Right renal pelvis (tissue), 4 donors: ENCODE measurements around the gene KIF2A. TPM values are rescaled to one million over a fixed set of nuclear protein-coding genes. Genes with fewer than 3 reads are reported as not detected.
A peak's percentile ranks its signal among the peaks of the same experiment; 100 is the strongest.

Source experiments
- DNase-seq, 4 donors: peaks; one replicate each; pipeline ENCODE4 v3.0.0-alpha.2; 2013; ENCODE audit warnings: low read depth in 4 of 4, low spot score in 3 of 4, missing footprints in 1 of 4
- polyA plus RNA-seq, 4 donors: library from polyadenylated mRNA; unstranded; fragments of 120-200 nt; gene quantifications; one replicate each; pipeline ENCODE4 v1.2.1, GENCODE V29; 2013; ENCODE audit not compliant: insufficient read length in 4 of 4

KIF2A gene
- polyA plus RNA-seq, 4 donors: 46.5 to 59.7 (median 54.9) TPM

DNA sequence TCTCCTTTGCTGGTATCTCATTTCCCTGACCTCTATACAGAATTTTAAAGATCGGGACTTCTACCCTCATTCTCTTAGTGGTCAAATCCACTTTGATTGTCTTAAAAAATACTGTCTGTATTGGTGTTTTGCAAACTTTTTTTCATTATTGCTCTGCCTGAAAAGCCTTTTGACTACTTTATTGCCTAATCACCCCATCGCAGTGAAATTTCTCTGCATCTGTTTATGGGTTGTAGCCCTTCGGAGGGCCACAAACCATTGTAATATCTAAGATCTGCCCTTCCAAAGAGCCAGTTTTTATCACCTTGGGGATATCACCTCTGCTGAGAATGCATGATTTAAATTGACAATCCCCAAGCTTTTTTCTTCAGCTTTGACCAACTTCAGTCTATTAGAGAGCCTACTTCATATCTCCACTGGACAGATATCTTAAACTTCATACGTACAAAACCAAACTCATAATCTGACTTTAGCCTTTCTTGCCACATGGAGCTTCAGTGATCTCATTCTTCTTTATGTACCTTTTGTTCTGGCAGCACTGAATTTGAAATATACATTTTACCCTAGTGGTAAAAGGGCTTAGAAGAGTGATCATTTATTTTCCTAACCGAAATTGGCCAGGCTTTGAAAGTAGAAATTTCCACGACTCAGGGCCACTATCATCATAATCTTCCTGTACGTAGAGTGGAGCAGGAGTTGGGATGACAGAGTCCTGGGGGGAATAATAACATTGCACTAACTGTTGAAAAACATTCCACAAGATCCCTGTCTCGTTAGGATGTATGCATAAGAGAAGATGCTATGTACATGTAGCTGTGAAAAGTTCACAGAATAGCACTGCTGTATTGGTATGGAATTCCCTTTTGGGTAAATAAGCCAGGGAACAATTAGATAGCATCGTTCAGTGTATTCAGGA is 21.4 kb downstream of the KIF2A start:
- no peak for DNase-seq

GRCh38 chr5:62328772-62329491 is 22.9 kb downstream of the KIF2A start:
- no peak for DNase-seq

DNA sequence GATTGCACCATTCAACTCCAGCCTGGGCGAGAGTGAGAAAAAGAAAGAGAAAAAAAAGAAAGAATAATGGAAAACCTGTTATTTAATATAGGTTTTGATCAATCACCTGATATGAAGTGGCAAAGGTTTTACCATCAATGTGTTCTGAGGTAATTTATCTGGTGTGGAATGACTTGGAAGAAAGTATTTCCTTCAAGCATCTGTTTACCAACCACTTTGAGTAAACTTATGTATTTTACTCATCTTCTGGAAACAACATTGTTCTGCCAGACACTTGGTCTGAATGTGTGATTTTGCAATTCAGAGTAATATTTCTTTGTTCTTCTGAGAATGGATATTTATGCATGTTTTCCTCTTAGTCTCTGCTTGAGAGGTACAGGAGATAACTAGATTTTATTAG is 24.3 kb downstream of the KIF2A start:
- DNase-seq: no peak

DNA sequence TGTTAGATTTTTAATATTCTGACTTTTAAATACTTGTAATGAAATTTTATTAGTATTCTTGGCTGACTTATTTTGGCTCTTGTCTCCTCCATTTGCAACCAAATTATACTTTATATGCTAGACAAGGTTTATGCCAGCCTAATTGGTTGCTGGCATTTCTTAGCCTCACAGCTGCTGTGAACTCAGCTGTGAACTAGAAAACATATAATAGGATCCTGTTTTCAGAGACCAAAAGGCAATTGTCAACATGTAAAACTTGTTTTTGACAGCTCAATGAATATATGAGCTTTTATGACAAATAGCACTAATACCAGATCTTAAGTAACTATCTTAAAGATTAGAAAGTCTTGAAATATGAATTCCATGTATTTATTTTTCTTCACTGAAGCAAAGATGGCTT is 25.9 kb downstream of the KIF2A start:
- DNase-seq: no peak

DNA sequence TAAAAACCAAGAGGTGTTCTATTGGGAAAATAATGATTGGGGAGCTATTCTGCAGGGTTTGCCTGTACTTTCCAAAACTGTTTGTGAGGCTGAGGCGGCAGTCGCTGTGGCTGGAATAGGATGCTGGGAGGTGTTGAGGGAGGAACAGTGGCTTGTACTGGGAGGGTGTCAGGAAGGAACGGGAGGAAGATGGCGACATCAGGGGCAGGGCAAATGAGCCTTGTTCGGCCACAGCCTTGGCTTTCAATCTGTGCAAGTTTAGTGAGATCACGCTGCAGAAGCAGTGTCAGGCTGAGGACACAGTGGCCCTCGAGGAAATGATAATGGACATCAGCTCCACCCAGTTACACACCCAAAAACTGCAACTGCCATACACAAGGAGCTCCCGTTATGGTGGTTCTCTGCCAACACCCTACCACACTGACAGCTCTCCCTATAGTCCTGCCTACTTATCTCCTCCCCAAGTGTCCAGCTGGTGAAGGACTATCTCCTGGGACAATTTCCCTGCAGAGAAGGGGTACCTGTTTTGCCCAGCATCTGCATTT is 27.3 kb downstream of the KIF2A start:
- DNase-seq: no peak

GRCh38 chr5:62334082-62334481 is 28.1 kb downstream of the KIF2A start:
- DNase-seq: no peak

GRCh38 chr5:62340392-62340791 is 34.4 kb downstream of the KIF2A start:
- no peak for DNase-seq

GRCh38 chr5:62340979-62341378 is 35.0 kb downstream of the KIF2A start:
- DNase-seq: no peak

GRCh38 chr5:62341783-62342475 is 35.9 kb downstream of the KIF2A start:
- DNase-seq: no peak

- no peak for DNase-seq
Observed at GRCh38 chr5:62342476-62342837, 36.5 kb downstream of the KIF2A start.

GRCh38 chr5:62343428-62343827 is 37.4 kb downstream of the KIF2A start:
- no peak for DNase-seq

DNA sequence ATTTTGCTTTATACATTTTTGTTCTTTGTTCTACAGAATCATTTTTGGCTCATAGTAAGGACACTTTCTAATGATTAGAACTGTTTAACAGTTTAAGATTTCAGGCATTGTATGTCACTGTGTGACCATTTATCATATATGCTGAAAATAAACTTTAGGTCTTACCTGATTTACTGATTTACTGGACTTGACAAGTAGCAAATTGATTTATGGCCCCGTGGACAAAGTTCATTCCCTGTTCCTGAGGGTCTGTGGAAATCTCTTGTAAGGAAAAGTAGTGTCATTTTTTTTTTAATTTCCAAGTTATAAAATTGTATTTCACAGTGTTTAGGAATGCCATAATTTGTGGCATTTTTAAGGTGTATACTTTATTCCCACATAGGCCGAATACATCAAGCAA is 40.7 kb downstream of the KIF2A start:
- DNase-seq: no peak

DNA sequence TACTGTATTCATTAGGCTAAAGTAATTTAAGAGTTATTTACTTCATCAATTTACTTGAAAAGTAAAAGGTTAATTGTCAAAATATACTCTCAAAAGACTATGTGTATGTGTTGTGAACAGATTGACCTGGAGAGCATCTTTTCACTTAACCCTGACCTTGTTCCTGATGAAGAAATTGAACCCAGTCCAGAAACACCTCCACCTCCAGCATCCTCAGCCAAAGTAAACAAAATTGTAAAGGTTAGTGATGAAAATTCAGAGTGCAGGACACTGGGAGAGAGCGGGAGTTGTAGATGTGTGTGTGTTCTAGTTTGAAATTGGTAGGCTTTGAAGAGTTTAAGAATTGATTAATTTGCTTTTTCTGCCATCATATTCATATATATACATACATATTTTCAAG is 41.9 kb downstream of the KIF2A start:
- no peak for DNase-seq

- no peak for DNase-seq
Observed at GRCh38 chr5:62348723-62349481, 42.9 kb downstream of the KIF2A start.

- peak; percentile 12 to 29 (median 16) for DNase-seq
Observed at GRCh38 chr5:62354028-62354874, 48.2 kb downstream of the KIF2A start.

DNA sequence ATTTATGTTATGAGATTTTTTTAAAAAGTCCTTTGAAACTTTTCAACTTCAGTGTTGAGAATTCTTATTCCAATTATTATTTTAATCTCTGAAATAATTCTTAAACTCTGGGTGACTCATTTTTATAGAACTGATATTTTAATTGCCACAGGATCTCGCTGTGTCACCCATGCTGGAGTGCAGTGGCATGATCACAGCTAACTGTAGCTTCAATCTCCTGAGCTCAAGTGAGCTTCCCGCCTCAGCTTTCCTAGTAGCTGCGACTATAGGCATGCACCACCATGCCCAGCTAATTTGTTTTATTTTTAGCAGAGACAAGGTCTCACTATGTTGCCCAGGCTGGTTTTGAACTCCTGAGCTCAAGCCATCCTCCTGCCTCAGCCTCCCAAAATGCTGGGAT is 56.7 kb downstream of the KIF2A start:
- DNase-seq: no peak

DNA sequence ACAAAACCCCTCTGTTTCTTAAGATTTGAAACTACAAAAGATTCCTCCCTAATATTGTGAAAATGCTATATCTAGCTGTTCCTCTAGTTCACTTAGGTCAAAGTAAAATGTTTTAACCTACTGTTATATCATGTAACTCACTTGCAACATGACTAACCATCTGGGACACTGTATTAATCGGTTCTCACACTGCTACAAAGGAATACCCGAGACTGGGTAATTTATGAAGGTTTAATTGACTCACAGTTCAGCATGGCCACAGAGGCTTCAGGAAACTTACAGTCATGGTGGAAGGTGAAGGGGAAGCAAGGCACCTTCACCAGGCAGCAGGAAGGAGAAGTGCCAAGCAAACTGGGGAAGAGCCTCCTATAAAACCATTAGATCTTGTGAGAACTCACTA is 63.0 kb downstream of the KIF2A start:
- no peak for DNase-seq

- DNase-seq: no peak
Observed at GRCh38 chr5:62371409-62371808, 65.4 kb downstream of the KIF2A start.

GRCh38 chr5:62372600-62372999 is 66.6 kb downstream of the KIF2A start:
- no peak for DNase-seq
